HG02798 (cell line): ENCODE data around the gene S1PR4.
"Not testable (repeated sequence)": the region's sequence is repeated elsewhere in the genome, so short reads cannot be mapped to it uniquely, and the experiment has no call there.

Experiments
- ATAC-seq: cut with Tn5 transposase; IDR thresholded peaks from one replicate; pipeline ENCODE4 v1.9.1; 2021; ENCODE audit warnings: mild to moderate bottlenecking; ENCODE audit not compliant: unreplicated experiment, poor library complexity

S1PR4 gene

GRCh38 chr19:3176715-3177501 lies 1.7 kb upstream of the S1PR4 start:
- ATAC-seq: no peak

- ATAC-seq: peak; percentile 15
Observed at GRCh38 chr19:3178973-3179738, 587 bp downstream of the S1PR4 start.

DNA sequence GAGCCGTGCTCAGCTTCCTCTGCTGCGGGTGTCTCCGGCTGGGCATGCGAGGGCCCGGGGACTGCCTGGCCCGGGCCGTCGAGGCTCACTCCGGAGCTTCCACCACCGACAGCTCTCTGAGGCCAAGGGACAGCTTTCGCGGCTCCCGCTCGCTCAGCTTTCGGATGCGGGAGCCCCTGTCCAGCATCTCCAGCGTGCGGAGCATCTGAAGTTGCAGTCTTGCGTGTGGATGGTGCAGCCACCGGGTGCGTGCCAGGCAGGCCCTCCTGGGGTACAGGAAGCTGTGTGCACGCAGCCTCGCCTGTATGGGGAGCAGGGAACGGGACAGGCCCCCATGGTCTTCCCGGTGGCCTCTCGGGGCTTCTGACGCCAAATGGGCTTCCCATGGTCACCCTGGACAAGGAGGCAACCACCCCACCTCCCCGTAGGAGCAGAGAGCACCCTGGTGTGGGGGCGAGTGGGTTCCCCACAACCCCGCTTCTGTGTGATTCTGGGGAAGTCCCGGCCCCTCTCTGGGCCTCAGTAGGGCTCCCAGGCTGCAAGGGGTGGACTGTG lies 1.2 kb downstream of the S1PR4 start:
- no peak for ATAC-seq

DNA sequence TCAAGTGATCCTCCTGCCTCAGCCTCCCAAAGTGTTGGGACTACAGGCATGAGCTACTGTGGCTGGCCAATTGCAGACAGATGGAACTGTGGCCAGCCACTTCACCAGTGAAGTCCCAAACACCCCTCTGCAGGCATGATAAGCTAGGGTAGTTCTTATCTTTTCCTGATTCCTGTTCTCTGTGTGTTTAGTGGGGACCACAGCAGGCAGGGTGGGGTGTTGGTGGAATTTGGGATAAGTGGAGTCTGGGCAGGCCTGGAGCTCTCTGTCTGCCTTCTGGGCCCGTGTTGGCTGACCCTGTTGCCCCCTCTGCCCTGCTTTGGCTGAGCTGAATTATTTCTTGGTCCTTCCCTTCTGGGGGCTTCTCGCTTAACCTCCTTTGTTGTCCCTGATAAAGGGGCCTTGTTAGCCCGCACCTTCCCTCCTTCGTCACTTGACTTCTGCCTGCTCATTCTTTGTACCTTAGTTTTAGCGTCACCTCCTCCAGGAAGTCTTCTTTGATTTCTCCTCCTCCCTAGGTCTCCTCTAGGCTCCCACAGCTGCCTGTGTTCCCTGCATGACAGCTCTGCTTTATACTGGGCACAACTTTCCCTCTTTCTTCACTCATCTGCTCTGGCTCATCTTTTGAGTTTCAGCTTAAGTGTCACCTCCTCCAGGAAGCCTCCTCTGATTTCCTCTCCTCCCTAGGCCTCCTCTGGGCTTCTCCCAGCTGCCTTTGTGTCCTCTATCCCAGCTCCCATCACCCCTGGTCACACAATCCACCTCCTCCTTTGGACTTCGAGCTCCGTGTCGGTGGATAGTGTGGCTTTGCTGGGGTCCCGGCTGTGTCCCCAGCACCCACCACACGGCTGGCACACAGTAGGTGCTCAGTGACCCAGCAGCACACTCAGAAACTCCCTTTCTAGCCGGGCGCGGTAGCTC lies 5.4 kb downstream of the S1PR4 start:
- no peak for ATAC-seq

DNA sequence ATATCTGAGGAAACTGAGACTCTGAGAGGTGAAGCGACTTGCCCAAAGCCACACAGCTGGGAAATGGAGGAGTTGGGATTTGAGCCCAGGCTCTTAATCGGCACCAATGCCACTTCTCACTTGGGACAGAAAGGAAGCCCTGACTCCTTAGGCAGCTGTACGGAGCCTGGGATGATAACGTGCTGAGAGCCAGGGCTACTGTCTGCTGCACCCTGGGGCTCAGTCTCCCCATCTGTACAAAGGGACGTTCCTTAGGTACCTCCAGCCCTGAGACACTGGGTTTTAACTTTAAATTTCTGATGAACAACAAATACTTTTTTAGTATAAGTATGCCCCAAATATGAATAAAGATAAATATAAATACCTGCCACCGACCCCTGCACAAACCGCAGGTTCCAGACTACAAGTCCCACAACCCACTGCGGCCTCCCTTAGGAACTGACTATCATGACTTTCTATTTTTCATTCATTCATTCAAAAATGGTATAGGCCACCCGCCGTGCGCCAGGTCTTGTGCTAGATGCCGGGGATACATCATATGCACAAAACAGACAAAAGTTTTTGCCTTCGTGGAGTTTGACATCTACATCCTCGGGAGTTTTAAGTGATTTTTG lies 6.4 kb downstream of the S1PR4 start:
- peak; percentile 28 for ATAC-seq

- ATAC-seq: peak; percentile 84
Observed at GRCh38 chr19:3185461-3186159, 7.0 kb downstream of the S1PR4 start, which contains the start of gene NCLN. Gene NCLN, plus strand, starts transcription at chr19:3185930. Its CDS starts 101 bp downstream, at chr19:3186031.

GRCh38 chr19:3186160-3186688 lies 7.7 kb downstream of the S1PR4 start:
- no peak for ATAC-seq

DNA sequence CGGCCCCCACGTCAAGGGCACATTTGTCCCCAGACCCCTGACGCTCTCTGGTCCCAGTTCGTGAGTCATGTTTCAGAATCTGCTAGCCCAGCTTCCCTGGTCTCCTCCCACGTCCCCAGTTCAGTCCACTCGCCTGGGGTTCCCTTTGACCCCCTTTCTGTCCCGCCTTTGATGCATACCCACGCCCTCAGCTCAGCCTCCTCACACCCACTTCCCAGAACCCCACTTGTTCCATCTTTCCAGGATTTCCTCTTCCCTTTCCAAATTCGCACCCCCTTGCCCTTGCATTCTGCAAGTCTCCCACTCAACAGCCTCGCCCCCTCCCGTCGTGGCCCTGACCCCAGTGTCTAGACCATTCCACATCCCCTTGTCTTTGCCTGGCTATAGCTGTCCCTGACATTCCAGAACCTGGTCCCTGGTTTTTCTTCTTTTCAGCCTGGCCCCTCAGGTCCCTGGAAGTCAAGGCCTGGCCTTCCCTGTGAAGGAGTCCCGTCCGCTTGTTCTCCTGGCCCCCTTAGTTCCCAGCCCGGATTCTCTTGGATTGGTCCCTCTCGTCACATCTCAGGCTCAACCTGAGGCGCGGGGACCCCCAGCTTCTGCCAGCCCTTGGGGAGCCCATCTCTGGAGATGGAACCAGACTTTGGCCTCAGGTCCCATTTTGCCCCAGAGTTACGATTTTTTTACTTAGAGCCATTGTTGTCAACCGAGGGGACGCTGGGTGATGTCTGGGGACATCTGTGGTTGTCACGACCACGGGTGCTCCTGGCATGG lies 8.5 kb downstream of the S1PR4 start:
- no peak for ATAC-seq

DNA sequence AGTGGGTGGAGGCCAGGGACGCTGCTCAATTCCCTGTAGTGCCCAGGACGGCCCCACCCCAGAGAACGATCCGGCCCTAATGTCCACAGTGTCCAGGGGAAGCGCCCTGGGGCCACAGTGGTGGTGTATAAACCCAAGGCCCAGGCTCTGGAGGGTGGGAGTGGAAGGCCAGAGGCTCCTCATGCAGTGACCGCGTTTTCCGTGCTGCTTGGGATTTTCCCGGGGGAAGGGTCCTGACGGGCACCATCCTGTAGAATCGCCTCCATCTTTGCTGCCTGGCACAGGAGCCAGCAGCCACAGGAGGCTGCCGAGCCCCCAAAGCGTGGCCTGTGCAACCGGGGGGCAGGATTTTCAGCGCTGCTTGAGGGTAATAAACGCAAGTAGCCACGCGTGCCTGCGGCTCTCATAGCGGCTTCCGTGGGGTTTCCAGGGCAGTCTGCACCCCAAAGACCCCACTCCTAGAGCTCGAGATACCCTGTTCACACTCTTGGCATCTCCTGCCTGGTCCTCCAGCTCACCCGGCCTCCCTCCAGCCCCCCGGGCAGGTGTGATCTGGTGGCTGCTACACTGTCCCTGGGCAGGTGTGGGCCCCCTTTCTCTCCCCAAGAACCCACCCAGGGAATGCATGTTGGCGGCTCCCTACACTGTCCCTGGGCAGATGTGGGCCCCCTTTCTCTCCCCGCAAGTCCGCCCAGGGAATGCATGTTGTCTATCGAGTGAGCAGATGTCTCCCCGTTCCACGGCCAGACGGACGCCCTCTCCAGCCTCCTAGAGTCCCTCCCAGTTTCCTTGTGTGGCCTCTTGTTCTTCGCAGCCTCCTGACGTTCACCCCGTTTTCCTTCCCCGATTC lies 9.3 kb downstream of the S1PR4 start:
- ATAC-seq: no peak

DNA sequence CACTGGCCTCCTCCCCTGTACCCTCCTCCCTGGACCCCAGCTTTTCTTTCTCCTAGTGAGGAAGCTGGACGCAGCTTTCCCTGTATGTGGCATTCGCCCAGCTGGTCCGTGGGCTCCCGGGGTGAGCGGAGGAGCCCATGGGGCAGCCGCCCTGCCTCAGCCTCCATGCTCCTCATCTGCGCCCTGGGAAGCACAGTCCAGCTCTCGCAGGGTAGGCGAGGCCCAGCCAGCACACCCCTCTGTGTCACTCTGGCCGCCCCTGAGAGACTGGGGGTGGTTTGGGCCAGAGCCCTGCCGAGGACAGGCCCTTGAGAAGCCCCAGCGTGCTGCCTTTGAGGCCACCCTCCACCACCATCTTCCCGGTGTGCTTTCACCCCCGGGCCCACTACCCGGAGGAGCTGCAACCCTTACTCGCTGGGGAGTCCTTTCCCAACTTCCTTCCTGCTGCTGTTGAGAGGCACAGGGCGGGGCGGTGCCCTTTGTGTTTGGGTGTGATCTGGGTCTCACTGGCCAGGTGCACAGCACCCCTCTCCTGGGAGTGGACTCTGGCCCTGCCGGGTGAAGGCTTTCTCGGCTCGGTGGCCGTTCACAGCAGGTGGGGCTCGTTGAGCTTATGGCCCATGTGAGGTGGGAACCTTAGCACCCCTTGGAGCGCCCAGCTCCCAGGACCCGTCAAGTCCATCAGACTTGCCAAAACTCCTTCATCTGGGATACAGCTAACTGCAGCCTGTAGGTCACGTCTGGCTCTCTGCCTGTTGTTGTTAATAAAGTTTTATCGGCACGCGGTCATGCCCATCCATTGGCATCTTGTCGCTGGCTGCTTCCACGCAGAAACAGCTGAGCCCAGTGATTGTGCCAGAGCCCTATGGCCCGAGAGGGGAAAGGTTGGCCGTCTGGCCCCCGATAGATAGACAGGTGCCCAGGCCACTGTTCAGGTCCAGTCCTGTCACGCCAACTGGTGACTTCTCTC lies 10.3 kb downstream of the S1PR4 start:
- no peak for ATAC-seq

DNA sequence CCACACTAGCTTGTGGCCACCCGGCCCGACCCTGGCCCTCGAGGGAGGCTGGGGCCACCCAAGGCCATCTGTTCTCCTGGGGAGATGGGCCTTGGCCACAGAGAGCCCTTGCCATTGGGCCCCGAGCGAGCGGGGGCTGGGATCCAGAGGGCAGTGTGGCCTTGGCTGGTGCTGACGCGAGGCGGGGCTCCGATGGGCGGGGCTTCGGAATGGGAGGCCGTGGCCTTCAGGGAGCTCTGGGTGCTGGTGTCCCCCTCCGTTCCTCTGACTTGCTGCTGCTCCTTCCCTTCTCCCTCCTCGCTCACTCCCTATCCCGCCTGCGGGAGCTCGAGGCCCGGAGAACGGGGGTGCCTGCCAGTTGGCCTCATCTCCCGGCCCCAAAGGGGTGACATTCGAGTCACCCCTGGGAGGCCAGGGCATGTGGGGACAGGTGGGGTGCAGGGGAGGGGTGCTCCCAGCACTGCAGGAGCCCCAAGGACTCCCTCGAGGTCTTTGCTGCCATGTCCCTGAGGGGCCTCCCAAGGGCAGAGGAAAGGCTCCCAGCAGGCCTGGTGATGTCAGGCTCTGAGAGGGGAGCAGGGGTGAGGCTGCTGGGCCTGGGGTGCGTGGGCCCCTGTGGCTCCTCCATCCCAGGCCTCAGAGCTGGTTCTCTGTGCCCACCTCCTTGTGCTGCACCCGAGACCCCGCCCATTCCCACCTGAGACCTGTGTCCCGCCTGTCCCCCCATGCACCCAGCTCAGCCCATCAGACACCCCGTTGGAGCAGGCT lies 11.3 kb downstream of the S1PR4 start:
- ATAC-seq: no peak

DNA sequence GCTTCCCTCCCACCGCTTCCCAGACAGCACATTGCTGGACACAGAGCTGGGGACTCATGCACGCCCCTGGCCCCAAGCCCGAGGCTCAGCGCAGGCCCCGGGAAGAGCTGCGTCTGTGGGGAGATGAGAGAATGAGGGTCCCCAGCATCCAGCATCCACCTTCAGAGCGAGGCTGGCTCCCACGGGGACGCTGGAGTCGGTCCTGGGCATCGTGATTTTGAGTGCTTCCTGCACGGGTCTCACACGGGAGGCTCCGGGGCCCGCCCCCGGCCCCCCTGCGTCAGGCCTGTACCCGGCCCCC lies 11.9 kb downstream of the S1PR4 start:
- no peak for ATAC-seq

DNA sequence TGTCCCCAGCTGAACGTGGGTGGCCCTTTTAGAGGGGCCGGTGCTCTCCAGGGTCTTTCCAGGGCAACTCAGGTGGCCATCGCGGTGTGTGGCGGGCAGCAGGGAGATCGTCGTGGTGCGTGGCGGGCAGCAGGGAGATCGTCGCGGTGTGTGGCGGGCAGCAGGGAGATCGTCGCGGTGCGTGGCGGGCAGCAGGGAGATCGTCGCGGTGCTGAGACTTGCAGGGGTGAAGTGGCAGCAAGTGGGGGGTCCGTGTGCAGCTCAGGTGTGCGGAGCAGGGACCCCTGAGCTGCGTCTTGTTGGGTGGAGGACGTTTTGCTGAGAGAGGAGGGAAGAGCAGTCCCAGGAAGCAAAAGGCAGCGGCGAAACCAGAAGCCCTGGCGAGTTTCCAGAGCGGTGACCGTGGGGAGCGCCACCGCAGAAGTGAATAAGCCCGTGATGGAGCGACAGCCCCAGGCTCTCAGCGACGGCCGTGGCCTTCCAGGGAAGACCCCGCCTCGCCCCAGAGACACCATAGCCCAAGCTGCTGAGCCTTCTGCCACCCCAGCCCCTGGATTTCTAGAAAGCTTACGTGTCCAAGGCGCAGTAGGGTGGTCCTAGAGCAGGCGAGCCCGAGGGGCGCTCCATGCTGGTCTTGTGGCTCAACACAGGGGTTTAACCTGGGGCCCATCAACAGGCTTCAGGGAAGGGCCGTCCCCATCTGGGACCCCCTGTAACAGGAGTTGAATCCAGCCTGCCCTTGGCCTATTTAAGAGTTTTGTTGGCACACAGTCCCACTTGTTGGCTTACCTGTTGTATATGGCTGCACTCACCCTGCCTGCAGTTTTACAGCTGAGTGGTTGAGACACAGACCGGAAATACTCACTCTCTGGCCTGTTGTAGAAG lies 12.6 kb downstream of the S1PR4 start:
- ATAC-seq: no peak

- not testable (repeated sequence) for ATAC-seq
Observed at GRCh38 chr19:3191806-3192104, 13.2 kb downstream of the S1PR4 start.

GRCh38 chr19:3192228-3192635 lies 13.7 kb downstream of the S1PR4 start:
- no peak for ATAC-seq
